HepG2 (cell line): Measurements from ENCODE around the gene HDLBP. TPM values are rescaled to one million over a fixed set of nuclear protein-coding genes. Genes with fewer than 3 reads are reported as not detected.

ENCODE experiments used
- CCAR2 ChIP-seq: fragments of 200-400 bp; formaldehyde crosslinking; optimal IDR thresholded peaks from 2 replicates; pipeline ENCODE3; 2018; ENCODE audit warnings: low read depth, mild to moderate bottlenecking, low read length, moderate library complexity
- NFAT5 ChIP-seq: sonication (generic); formaldehyde crosslinking; IDR thresholded peaks from 2 replicates; pipeline ENCODE4 v1.4.0; 2020; ENCODE audit warnings: missing genetic modification reagents
- NR1H2 ChIP-seq: sonication (generic); formaldehyde crosslinking; IDR thresholded peaks from 2 replicates; pipeline ENCODE4 v1.8.1; 2022; ENCODE audit warnings: low read depth, missing genetic modification reagents, borderline replicate concordance
- RNF2 ChIP-seq: fragments of 450-650 bp; conservative IDR thresholded peaks from 2 replicates; pipeline ENCODE4 v1.6.1; 2016; ENCODE audit warnings: low read depth
- ZFP36L2 ChIP-seq: sonication (generic); formaldehyde crosslinking; IDR thresholded peaks from 2 replicates; pipeline ENCODE4 v1.4.0; 2020; ENCODE audit warnings: missing genetic modification reagents
- ZMYM2 ChIP-seq: sonication (generic); formaldehyde crosslinking; IDR thresholded peaks from 2 replicates; pipeline ENCODE4 v1.8.0; 2022; ENCODE audit warnings: mild to moderate bottlenecking, missing genetic modification reagents
- polyA plus RNA-seq, 8 experiments: library from polyadenylated mRNA; depleted of rRNA in 3 of 8; stranded (reverse) in 7 of 8; unstranded in 1 of 8; fragments of >200 nt; fragmentation: Illumina TruSeq in 4 of 8; extraction: Trizol in 4 of 8; gene quantifications; 2 replicates each; pipeline versions ENCODE4 v1.2.1 to v1.2.3, GENCODE V29; 2011 to 2016; ENCODE audit warnings: low read depth in 4 of 8, missing spikeins in 1 of 8, mixed read lengths in 1 of 8; ENCODE audit not compliant: insufficient read depth in 1 of 8
- total RNA-seq, 5 experiments: library from RNA; depleted of rRNA; stranded (reverse); fragments of >200 nt; fragmentation: Illumina TruSeq; extraction: Trizol; gene quantifications; 2 replicates each; pipeline ENCODE4 v1.2.3, GENCODE V29; 2016; ENCODE audit warnings: low read depth in 1 of 5
- TF ChIP-seq, protein P1 (sequence below): sonication (generic); formaldehyde crosslinking; IDR thresholded peaks from 2 replicates; pipeline ENCODE4 v1.5.0; 2020; ENCODE audit warnings: missing genetic modification reagents

The HDLBP gene
- total and polyA plus RNA-seq, 2 of the 13 experiments (the other 11 are each of a cell fraction or from before 2014, with no cell fraction given) = 464 to 707 TPM

DNA sequence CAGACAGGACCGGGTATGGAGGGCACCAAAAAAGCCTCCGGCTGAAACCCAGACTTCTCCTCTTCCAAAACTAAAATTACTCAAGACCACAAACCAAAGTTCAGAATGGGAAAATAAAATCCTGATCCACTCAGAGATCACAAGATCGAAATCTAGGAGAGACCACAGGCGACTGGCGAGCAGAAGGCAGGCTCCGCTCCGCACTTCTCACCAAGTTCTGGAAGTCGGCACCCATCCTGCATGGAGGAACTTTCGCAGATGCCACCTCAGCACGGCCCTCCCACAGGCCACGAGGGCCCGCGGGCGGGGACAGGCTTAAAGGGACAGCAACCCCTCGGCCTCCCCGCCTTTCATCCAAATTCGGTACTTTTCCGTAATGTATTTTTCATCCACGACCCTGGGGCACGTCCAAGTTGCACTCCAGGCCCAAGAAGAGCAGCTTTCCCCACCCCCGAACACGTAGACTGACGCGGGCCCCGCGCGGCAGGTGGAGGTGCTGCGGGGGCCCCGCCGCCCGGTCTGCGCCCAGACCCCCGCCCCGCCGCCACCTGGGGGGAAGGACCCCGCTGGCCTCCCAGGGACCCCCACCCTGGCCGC, 43.7 kb downstream of the HDLBP start (continued):
- TF ChIP-seq NFAT5 (CRISPR knock-in tag) (no peak), ZFP36L2 (CRISPR knock-in tag) (no peak), CCAR2 (no peak), ZMYM2 (no peak), RNF2 (no peak), NR1H2 (CRISPR knock-in tag) (no peak)
- TF ChIP-seq, protein P1, sequence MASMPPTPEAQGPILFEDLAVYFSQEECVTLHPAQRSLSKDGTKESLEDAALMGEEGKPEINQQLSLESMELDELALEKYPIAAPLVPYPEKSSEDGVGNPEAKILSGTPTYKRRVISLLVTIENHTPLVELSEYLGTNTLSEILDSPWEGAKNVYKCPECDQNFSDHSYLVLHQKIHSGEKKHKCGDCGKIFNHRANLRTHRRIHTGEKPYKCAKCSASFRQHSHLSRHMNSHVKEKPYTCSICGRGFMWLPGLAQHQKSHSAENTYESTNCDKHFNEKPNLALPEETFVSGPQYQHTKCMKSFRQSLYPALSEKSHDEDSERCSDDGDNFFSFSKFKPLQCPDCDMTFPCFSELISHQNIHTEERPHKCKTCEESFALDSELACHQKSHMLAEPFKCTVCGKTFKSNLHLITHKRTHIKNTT (CRISPR knock-in tag) = no peak
